PC-3 (cell line): Measurements from ENCODE around the gene FURIN. TPM values are rescaled to one million over a fixed set of nuclear protein-coding genes. Genes with fewer than 3 reads are reported as not detected.

ENCODE experiments used
- ATAC-seq: fragments of 200-7000 bp; cut with Tn5 transposase; 2 replicates; pipeline ENCODE4 v1.9.1; 2020; ENCODE audit warnings: mild to moderate bottlenecking, moderate library complexity
- BruUV-seq: library from RNA; stranded (reverse); fragments of 400-500 nt; replicated peaks from 2 replicates; lab custom pipeline; 2021; lab: Mats Ljungman, UMichigan
- CTCF ChIA-PET: fragments of 300-600 bp; sonication (Branson Sonifier 250); formaldehyde crosslinking; loops from one replicate; lab custom pipeline; 2022; ENCODE audit warnings: antibody characterized with exemption; lab: Charles Lee
- POLR2A ChIA-PET: fragments of 300-600 bp; sonication (Branson Sonifier 250); formaldehyde crosslinking; loops from one replicate; lab custom pipeline; 2022; ENCODE audit warnings: antibody characterized with exemption; ENCODE audit not compliant: unreplicated experiment; lab: Charles Lee
- DNase-seq: peaks from one replicate; pipeline ENCODE4 v3.0.0-alpha.2; 2015
- H2AFZ ChIP-seq: fragments of 300-600 bp; sonication (generic); 2 replicates; pipeline ENCODE4 v1.6.0; 2016; ENCODE audit warnings: antibody characterized with exemption, low read length
- H3F3A ChIP-seq: fragments of 300-600 bp; sonication (generic); one replicate; pipeline ENCODE4 v1.6.0; 2017; ENCODE audit warnings: antibody characterized with exemption, low read length, control low read depth, mild to moderate bottlenecking; ENCODE audit not compliant: unreplicated experiment
- H3K27ac ChIP-seq: fragments of 300-600 bp; sonication (generic); 2 replicates; pipeline ENCODE4 v1.5.1; 2016; ENCODE audit warnings: mild to moderate bottlenecking, low read length
- H3K27me3 ChIP-seq: fragments of 300-600 bp; sonication (generic); 2 replicates; pipeline ENCODE4 v1.6.1; 2016; ENCODE audit warnings: low read length, mixed read lengths
- H3K36me3 ChIP-seq: fragments of 300-600 bp; sonication (generic); 2 replicates; pipeline ENCODE4 v1.6.1; 2016; ENCODE audit warnings: low read depth, mixed run types, low read length, mixed read lengths
- H3K4me1 ChIP-seq: fragments of 300-600 bp; sonication (generic); 2 replicates; pipeline ENCODE4 v1.5.1; 2016; ENCODE audit warnings: low read length; ENCODE audit not compliant: insufficient read depth
- H3K4me2 ChIP-seq: fragments of 300-600 bp; sonication (generic); 2 replicates; pipeline ENCODE4 v1.6.0; 2016; ENCODE audit warnings: low read length
- H3K4me3 ChIP-seq: fragments of 300-600 bp; sonication (generic); 2 replicates; pipeline ENCODE4 v1.5.1; 2016; ENCODE audit warnings: mild to moderate bottlenecking, low read length, mixed read lengths
- H3K79me2 ChIP-seq: fragments of 300-600 bp; sonication (generic); 2 replicates; pipeline ENCODE4 v1.6.1; 2017; ENCODE audit warnings: low read length, mixed read lengths
- H3K9ac ChIP-seq: fragments of 300-600 bp; sonication (generic); 2 replicates; pipeline ENCODE4 v1.6.0; 2016; ENCODE audit warnings: mild to moderate bottlenecking, low read length
- H3K9me2 ChIP-seq: fragments of 300-600 bp; sonication (generic); replicated peaks from 2 replicates; pipeline ENCODE4 v1.6.1; 2016; ENCODE audit warnings: mixed run types, low read length, mixed read lengths
- H3K9me3 ChIP-seq: fragments of 300-600 bp; sonication (generic); 2 replicates; pipeline ENCODE4 v1.6.1; 2016; ENCODE audit warnings: low read length, mixed read lengths
- H4K20me1 ChIP-seq: fragments of 300-600 bp; sonication (generic); 2 replicates; pipeline ENCODE4 v1.6.1; 2016; ENCODE audit warnings: low read length, mixed read lengths
- EZH2 ChIP-seq: fragments of 300-600 bp; sonication (generic); IDR thresholded peaks from one replicate; pipeline ENCODE4 v1.6.1; 2017; ENCODE audit warnings: antibody characterized with exemption, mild to moderate bottlenecking, low read length; ENCODE audit not compliant: unreplicated experiment
- EZH2phosphoT487 ChIP-seq: fragments of 300-600 bp; sonication (generic); IDR thresholded peaks from 2 replicates; pipeline ENCODE4 v1.6.1; 2018; ENCODE audit warnings: mild to moderate bottlenecking, antibody characterized with exemption, low read length, borderline replicate concordance
- intact Hi-C: fragments of 100-400 bp; cut with micrococcal nuclease; formaldehyde crosslinking; loops from 2 replicates; pipeline ENCODE4 v1.9.0; 2023
- total RNA-seq: library from RNA; depleted of rRNA; stranded (reverse); fragments of >200 nt; gene quantifications from 2 replicates; pipeline ENCODE4 v1.2.3, GENCODE V29; 2014
- TF ChIP-seq, protein P1 (sequence below): fragments of 300-600 bp; sonication (generic); conservative IDR thresholded peaks from 2 replicates; pipeline ENCODE4 v1.5.1; 2017; ENCODE audit warnings: antibody characterized with exemption, low read depth, mild to moderate bottlenecking, low read length

The FURIN gene
- total RNA-seq, 1 experiment from 2014 or later, result 39.1 TPM

DNA sequence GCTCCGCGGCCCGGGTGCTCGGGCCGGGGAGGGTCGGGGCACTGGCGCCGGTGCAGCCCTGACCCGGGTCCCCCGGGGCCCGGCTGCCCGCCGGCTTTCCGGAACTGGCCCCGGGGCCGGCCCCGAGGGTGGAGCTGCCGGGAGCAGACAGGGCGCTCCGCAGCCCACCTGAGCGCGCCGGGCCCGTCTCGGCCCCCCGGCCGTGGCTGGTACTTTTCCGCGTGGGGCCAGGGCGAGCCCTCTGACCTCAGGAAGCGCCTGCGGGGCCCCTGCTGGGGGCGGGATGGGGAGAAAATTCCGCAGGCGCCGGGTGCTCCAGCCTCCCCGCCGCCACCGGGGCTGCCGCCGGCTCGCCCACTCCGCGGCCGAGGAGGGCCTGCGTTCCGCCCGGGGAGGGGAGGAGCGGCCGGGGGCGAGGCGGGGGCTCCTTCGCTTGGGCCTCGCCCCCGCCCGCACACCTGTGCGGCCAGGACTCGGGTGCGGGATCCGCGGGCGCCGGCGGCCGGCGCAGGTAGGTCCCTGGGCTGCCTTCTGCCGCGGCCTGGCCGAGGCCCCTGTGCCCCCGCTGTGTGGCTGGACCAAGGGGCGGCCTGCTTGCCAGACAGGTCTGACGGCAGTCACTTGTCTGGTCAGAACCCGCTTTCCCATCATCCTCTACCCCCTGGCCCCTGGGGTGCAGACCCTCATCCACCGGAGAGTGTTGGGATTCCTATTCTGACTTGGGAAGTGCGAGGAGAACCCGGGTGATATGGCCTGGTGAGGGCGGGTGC, 3.5 kb downstream of the FURIN start:
- Histone ChIP-seq H3K9ac (peak overlapping the region; percentile 75), H3K4me1 (peaks cover 60% of the 10 kb centered on the region), H3K4me3 (peak overlapping the region; percentile 68), H3K4me2 (peak overlapping the region; percentile 97), H4K20me1 (peaks cover 15% of the 10 kb centered on the region; the same call in 1 of the 2 replicates), H3K36me3 (no peaks in the 10 kb centered on the region), H3F3A (peaks cover 4% of the 10 kb centered on the region), H3K27ac (peak overlapping the region; percentile 80), H3K27me3 (no peaks in the 10 kb centered on the region), H2AFZ (peak overlapping the region; percentile 35; the same call in 1 of the 2 replicates), H3K9me3 (no peaks in the 10 kb centered on the region), H3K79me2 (peaks cover 52% of the 10 kb centered on the region), H3K9me2 (no peaks in the 10 kb centered on the region)
- BruUV-seq, result no TSS peak
- intact Hi-C loops, result loop anchor here (5.0 kb wide), 1 partner anchor 155 kb away; the partner anchor contains the start of gene BLM
- peak; percentile 1; the same call in 1 of the 2 replicates for ATAC-seq
- no peak for TF ChIP-seq EZH2
- TF ChIP-seq, protein P1, sequence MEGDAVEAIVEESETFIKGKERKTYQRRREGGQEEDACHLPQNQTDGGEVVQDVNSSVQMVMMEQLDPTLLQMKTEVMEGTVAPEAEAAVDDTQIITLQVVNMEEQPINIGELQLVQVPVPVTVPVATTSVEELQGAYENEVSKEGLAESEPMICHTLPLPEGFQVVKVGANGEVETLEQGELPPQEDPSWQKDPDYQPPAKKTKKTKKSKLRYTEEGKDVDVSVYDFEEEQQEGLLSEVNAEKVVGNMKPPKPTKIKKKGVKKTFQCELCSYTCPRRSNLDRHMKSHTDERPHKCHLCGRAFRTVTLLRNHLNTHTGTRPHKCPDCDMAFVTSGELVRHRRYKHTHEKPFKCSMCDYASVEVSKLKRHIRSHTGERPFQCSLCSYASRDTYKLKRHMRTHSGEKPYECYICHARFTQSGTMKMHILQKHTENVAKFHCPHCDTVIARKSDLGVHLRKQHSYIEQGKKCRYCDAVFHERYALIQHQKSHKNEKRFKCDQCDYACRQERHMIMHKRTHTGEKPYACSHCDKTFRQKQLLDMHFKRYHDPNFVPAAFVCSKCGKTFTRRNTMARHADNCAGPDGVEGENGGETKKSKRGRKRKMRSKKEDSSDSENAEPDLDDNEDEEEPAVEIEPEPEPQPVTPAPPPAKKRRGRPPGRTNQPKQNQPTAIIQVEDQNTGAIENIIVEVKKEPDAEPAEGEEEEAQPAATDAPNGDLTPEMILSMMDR, result no peak
- TF ChIP-seq EZH2phosphoT487, result no peak
- DNase-seq, result no peak
- ChIA-PET POLR2A (no interaction called here), CTCF (no interaction called here)

DNA sequence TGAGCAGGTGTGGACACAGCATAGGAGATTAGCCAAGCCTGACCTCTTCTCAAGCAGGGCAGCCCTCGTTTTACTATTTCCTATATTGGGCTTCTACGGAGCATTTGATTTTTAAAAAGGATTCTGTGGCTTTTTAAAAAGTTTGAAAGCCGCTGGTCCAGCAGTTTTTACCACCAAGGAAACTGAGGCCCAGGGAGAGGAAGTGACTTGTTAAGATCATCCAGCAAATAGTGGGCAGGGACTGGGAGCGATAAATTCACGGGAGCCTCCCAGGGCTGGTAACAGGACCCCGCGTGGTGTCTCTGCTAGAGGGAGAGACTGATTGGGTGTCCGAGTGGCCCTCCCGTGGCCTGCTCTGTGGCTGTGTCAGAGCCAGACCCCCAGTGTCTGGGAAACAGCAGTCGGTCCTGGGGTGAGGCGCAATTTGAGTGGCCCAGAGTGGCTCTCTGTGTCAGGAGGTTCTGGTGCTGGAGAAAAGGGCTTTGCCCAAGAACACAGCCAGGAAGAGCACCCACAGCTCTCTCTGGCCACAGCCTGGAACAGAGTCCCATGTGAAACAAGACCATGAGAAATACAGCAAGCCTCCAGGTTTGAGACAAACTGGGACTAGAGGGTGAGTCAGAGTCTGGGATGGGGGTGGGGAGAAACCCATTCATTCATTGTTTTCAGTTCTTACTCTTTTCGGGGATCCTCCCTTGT, 4.2 kb downstream of the FURIN start:
- Histone ChIP-seq H3K9me2 (no peaks in the 10 kb centered on the region), H3K4me2 (peak overlapping the region; percentile 97), H3K9ac (peak overlapping the region; percentile 75), H3F3A (peaks cover 4% of the 10 kb centered on the region), H2AFZ (peak overlapping the region; percentile 35; the same call in 1 of the 2 replicates), H3K4me1 (peaks cover 55% of the 10 kb centered on the region), H3K36me3 (no peaks in the 10 kb centered on the region), H4K20me1 (peaks cover 15% of the 10 kb centered on the region; the same call in 1 of the 2 replicates), H3K27me3 (no peaks in the 10 kb centered on the region), H3K27ac (peak overlapping the region; percentile 80), H3K79me2 (peaks cover 52% of the 10 kb centered on the region), H3K4me3 (peak overlapping the region; percentile 68), H3K9me3 (no peaks in the 10 kb centered on the region)
- TF ChIP-seq EZH2 (no peak), EZH2phosphoT487 (no peak)
- TF ChIP-seq, protein P1, result no peak
- intact Hi-C loops, result loop anchor here (5.0 kb wide), 1 partner anchor 155 kb away; the partner anchor contains the start of gene BLM
- BruUV-seq, result TSS peak; percentile 52
- DNase-seq (peak; percentile 69), ATAC-seq (peak; percentile 33)
- ChIA-PET POLR2A (no interaction called here), CTCF (no interaction called here)
